Nasal cavity respiratory epithelium epithelial cell of viscerocranial mucosa (primary cell): Measurements from ENCODE around the gene CCDC68. TPM values are rescaled to one million over a fixed set of nuclear protein-coding genes. Genes with fewer than 3 reads are reported as not detected.

Experiments used
- total RNA-seq: library from RNA; depleted of rRNA; stranded (reverse); fragments of >200 nt; gene quantifications from 2 replicates; pipeline ENCODE4 v1.2.3, GENCODE V29; 2014

Gene CCDC68, protein sequence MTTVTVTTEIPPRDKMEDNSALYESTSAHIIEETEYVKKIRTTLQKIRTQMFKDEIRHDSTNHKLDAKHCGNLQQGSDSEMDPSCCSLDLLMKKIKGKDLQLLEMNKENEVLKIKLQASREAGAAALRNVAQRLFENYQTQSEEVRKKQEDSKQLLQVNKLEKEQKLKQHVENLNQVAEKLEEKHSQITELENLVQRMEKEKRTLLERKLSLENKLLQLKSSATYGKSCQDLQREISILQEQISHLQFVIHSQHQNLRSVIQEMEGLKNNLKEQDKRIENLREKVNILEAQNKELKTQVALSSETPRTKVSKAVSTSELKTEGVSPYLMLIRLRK
- 2.4 and 8.5 TPM in 2 replicates for total RNA-seq

DNA sequence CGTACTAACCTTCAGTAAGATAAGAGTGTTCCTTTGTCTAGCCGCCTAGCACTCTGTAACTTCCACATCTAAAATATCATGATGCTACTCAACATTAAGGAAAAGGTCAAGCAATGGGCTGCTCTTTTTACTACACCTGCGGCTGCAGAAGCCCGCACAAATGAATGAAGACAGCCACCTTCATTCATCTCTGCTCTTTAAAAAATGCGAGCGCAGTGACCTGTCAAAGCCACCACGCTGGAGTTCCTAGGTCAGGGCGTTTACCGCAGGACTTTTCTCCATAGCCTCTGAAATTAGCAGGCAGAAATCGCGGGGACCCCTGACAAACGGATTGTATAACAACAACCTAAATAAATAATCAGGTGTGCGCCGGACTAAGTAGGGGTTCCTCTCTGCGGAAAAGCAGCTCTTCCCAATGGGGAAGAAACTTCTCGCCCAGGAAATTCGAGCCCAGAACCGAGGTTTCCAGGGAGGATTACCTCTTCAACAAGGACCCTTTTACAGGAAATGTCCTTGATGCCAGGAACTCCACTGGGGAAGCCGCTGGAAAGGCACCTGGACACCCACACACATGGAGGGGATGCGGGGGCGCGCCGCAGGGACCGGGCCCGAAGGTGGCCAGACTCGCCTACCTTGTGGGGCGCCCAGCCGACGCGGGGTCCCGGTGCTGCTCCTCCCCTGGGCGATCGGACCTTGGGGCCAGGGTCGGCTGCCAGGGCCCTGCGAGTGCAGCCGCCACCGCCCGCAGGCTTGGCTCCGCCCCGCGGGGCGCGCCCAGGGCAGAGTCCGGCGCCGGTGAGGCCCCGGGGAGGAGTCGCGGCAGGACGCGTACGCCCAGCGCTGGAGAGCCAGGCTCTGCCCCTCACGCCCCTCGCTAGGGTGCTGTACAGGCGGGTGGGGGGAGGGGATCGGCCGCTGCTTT lies at the start of gene CCDC68:
CCDC68 (minus strand) TSS at position 758 of the 922 bp plus-strand sequence. CDS start 16,670 bp downstream, outside the sequence.

Other genes starting within 250 kb of the CCDC68 start
- 31.8 and 45.6 TPM in 2 replicates for gene RAB27B, start 131.0 kb downstream of the CCDC68 start, total RNA-seq